Lower leg skin (tissue), 3 donors: ENCODE results near the gene FAM171A1.

Source experiments
- CTCF ChIP-seq, 3 donors: fragments of 450-650 bp; IDR thresholded peaks; one replicate each; pipeline ENCODE4 v1.5.1; 2016; ENCODE audit warnings: antibody characterized with exemption in 3 of 3, mild to moderate bottlenecking in 3 of 3, moderate library complexity in 2 of 3
- POLR2A ChIP-seq, 2 donors: fragments of 450-650 bp; IDR thresholded peaks; one replicate each; pipeline ENCODE4 v1.6.1; 2016 to 2017; ENCODE audit warnings: antibody characterized with exemption in 2 of 2, mild to moderate bottlenecking in 1 of 2, moderate library complexity in 1 of 2

- TF ChIP-seq CTCF (IDR thresholded peaks at IDR 0.05) (no peak), POLR2A (IDR thresholded peaks at IDR 0.05) (no peak)
Observed at GRCh38 chr10:15416034-15416433, 44.9 kb upstream of the FAM171A1 start.
